ENCODE results near the gene LACTBL1.
"Not testable (repeated sequence)": the region's sequence is repeated elsewhere in the genome, so short reads cannot be mapped to it uniquely, and the experiment has no call there.

LACTBL1 gene

GRCh38 chr1:22972760-22973159 is at the start of gene LACTBL1:
Gene LACTBL1, minus strand, starts transcription at chr1:22972866. Its CDS starts 550 bp downstream, at chr1:22972316.
- DNase-seq (ENCODE audit: low read depth) = no peak

GRCh38 chr1:23021834-23022233 is 49.2 kb upstream of the LACTBL1 start:
- no peak for DNase-seq (ENCODE audit: low read depth)

GRCh38 chr1:23020706-23021405 is 48.2 kb upstream of the LACTBL1 start:
- DNase-seq (ENCODE audit: low read depth) = no peak

GRCh38 chr1:23019863-23020625 is 47.4 kb upstream of the LACTBL1 start:
- DNase-seq (ENCODE audit: low read depth) = peak; percentile 3

- DNase-seq (ENCODE audit: low read depth) = peak; percentile 93
Measured at GRCh38 chr1:23019094-23019862, 46.6 kb upstream of the LACTBL1 start, which contains the start of gene KDM1A. Gene KDM1A, plus strand, starts transcription at chr1:23019468. Its CDS starts 129 bp downstream, at chr1:23019597.

- no peak for DNase-seq (ENCODE audit: low read depth)
Measured at GRCh38 chr1:23018661-23019093, 46.0 kb upstream of the LACTBL1 start.

- DNase-seq (ENCODE audit: low read depth) = no peak
Measured at GRCh38 chr1:23013657-23014056, 41.0 kb upstream of the LACTBL1 start.

GRCh38 chr1:23010025-23010424 is 37.4 kb upstream of the LACTBL1 start:
- DNase-seq (ENCODE audit: low read depth) = not testable (repeated sequence)

- DNase-seq (ENCODE audit: low read depth) = no peak
Measured at GRCh38 chr1:23008901-23009300, 36.2 kb upstream of the LACTBL1 start.

GRCh38 chr1:23007106-23007505 is 34.4 kb upstream of the LACTBL1 start:
- no peak for DNase-seq (ENCODE audit: low read depth)

GRCh38 chr1:23004769-23005168 is 32.1 kb upstream of the LACTBL1 start:
- not testable (repeated sequence) for DNase-seq (ENCODE audit: low read depth)

GRCh38 chr1:23004112-23004511 is 31.4 kb upstream of the LACTBL1 start:
- no peak for DNase-seq (ENCODE audit: low read depth)

- DNase-seq (ENCODE audit: low read depth) = not testable (repeated sequence)
Measured at GRCh38 chr1:23002218-23002617, 29.6 kb upstream of the LACTBL1 start.

GRCh38 chr1:23000133-23000532 is 27.5 kb upstream of the LACTBL1 start:
- DNase-seq (ENCODE audit: low read depth) = not testable (repeated sequence)

GRCh38 chr1:22997528-22997927 is 24.9 kb upstream of the LACTBL1 start:
- DNase-seq (ENCODE audit: low read depth) = not testable (repeated sequence)

GRCh38 chr1:22995774-22996173 is 23.1 kb upstream of the LACTBL1 start:
- DNase-seq (ENCODE audit: low read depth) = no peak

- DNase-seq (ENCODE audit: low read depth) = not testable (repeated sequence)
Measured at GRCh38 chr1:22993220-22993795, 20.6 kb upstream of the LACTBL1 start.

- DNase-seq (ENCODE audit: low read depth) = not testable (repeated sequence)
Measured at GRCh38 chr1:22992384-22992783, 19.7 kb upstream of the LACTBL1 start.

GRCh38 chr1:22983944-22984343 is 11.3 kb upstream of the LACTBL1 start:
- no peak for DNase-seq (ENCODE audit: low read depth)

- not testable (repeated sequence) for DNase-seq (ENCODE audit: low read depth)
Measured at GRCh38 chr1:22980471-22980790, 7.8 kb upstream of the LACTBL1 start.

- no peak for DNase-seq (ENCODE audit: low read depth)
Measured at GRCh38 chr1:22978299-22978698, 5.6 kb upstream of the LACTBL1 start.
